KG1 (cell line): ENCODE results near the gene UROC1.

Experiments
- DNase-seq: peaks from one replicate; lab custom pipeline; 2025; lab: John Stamatoyannopoulos, UW

Gene UROC1

GRCh38 chr3:126517291-126517951, at the start of gene UROC1:
Gene UROC1, minus strand, starts transcription at chr3:126517773. Its CDS starts 54 bp downstream, at chr3:126517719.
- DNase-seq: no peak

DNA sequence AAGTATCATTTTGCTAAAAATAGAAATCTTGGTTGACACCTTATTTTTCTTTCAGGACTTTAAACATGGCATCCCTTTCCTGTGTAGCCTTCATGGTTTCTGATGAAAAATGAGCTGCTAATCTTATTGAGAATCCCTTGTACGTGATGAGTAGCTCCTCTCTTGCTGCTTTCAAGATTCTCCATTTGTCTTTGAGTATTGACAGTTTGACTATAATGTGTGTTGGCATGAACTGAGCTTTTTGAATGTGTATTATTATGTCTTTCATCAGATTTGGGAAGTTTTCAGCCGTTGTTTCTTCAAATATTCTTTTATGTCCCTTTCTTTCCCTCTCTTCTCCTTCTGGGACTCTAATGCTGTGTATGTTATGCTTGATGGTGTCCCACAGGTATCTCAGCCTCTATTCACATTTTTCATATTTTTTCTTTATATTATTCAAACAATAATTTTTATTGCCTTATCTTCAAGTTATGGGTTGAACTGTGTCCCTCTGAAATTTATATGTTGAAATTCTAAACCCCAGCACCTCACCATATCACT, 45.2 kb upstream of the UROC1 start:
- DNase-seq: no peak

GRCh38 chr3:126558336-126559071, 40.9 kb upstream of the UROC1 start, which contains the start of gene C3orf22:
Gene C3orf22, minus strand, starts transcription at chr3:126558932. Its CDS starts 5,542 bp downstream, at chr3:126553390.
- DNase-seq: no peak

DNA sequence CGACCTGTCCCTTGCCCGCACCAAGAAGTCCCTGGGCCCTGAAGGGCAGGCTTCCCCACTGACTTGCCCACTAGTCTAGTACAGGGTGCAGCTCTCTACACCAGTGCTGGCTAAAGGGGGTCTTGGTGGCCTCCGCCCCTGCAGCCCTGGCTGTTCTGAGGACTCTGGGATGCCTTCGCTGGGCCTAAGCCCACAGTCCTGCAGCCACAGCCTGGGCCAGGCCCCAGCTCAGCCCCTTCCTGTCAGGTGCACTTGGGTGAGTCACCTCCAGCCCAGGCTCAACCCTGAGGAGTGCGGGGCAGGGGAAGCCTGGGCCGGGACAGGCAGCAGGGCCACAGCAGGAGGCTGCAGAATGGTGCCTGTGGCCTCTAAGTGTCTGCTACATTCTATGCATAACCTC, 40.2 kb upstream of the UROC1 start:
- no peak for DNase-seq

- DNase-seq: no peak
Measured at GRCh38 chr3:126557415-126557745, 39.8 kb upstream of the UROC1 start.

DNA sequence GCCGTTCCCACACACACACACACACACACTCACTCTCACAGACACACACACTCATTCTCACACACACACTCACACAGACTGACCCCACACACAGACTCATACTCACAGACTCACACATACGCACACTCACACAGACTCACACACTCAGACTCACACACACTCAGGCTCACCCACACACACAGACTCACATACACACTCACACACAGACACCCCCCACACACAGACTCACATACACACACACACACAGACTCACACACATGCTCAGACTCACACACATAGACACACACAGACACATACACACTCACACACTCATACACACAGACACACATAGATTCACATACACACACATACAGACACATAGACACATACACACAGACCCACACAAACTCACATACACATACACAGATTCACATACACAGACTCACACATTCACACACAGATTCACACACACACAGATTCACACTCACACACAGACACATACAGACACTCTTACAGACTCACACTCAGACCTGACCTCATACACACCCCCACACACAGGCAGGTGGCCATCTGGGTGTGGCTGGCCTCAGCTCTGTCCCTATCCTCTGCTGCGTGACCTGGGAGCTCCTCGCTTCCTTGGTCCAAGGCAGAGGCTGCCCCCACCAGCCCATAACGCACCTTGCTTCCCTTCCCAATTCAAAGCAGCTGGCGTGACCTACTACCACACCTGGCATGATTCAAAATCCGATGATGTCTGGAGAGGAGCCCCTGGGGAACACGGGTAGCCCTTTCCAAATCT, 39.3 kb upstream of the UROC1 start:
- DNase-seq: no peak

GRCh38 chr3:126555795-126556636, 38.4 kb upstream of the UROC1 start:
- no peak for DNase-seq

DNA sequence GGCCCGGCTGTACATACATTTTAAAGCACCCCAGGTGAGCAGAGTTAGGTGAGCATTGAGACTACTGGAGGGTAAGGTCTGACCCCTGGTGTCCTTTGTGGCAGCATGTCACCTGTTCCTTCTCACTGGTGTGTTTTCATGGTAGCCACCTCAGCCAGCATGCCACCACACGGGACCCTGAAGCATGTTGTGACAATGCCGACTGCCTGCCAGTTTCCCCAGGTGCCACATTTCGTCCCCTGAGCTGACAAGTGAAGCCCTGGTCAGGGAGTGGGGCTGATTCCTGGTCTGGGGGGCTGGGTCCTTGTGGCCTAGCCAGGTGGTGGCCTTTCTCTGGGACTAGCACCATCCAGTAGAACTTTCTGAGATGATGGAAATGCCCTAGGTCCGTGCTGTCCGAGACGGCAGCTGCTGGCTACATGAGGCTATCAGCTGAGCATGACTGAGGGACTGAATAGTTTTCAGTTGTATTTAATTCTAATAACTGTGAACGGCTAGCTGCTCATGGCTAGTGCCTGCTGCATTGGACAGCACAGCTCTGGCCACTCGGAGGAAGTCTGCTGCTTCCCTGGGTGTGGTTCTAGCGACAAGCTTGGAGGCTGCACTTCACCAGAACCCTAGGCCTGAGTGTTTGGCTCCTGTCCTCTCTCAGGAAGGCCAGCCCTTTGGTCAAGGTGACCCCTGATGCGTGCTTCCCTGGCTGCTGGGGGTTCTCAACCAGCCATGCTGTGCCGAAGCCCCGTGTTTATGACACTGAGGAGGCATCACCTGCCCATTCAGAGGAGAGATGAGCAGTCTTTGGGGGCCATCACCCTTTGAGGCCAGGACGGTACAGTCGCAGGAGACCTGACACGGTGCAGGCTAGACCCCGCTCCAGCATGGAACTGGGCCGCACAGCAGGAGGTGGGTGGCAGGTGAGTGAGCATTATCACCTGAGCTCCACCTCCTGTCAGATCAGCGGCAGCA, 37.3 kb upstream of the UROC1 start:
- no peak for DNase-seq

DNA sequence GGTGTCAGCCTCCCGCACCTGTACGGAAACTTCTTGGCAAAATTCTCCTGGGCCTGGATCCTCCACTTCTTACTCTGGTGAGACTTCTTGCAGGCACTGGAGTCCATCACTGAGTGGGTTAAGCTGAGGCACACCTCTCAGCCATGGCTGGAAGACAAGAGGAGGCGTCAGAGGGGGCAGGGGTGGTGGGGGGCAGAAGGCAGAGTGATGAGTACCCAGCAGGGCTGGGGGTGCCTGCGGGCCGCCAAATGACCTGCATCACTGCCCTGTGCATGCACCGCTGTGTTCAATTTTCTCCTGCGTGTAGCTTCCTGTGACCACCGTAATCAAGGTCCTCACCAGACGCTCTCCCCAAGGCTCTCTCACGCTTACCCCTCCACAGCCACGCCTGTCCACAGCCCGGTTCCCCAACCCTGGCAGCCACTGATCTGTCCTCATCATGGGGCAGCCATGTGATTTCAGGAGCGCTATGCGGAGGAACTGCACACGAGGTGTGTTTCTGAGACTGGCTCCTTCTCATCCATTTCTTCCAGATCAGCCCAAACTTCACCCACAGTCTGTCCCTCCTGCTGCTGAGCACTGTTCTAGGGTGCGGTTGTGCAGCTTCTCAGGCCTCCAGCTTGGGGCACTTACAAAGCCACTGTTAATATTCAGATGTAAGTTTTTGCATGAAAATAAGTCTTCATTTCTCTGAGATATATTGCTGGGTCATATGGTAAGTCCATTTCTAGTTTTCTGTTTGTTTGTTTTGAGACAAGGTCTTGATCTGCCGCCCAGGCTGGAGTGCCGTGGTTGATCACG, 35.9 kb upstream of the UROC1 start:
- DNase-seq: no peak

- no peak for DNase-seq
Measured at GRCh38 chr3:126552688-126553283, 35.2 kb upstream of the UROC1 start.

DNA sequence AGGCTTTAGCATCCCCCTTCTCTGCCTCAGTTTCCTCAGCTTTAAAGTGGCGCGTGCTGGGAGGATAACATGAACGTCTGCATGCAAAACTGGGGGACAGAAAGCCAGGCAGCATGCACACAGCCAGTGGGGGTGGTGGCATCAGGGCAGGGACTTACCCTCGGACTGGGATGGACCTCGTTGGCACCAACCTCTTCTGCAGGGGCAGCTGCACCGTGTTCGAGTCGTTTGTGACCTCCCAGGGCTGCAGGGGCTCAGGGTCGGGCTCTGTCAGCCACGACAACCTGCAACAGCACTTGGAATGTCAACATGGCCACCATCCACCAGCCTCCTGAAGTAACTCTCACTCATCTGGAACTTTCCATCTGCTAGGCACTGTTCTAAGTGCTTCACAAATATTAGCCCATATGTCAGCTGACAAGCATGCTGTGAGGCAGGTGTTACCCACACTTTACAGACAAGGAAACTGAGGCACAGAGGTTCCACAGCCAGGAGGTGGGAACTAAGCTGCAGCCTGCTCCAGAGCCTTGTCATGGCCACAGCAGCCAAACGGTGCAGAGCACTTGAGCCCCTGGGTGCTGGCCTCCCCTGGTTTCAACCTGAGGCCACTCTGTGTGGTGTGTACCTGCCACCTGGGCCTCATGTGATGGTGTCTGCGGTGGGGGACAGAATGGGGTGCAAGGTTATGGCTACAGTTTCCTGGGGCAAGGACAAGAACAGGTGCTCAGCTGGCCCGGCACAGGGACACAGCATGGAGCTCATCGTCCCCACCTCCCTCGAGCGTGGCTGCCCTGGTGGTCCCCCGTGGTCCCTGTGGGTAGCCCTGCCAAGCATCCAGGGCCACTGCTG, 34.5 kb upstream of the UROC1 start:
- no peak for DNase-seq

DNA sequence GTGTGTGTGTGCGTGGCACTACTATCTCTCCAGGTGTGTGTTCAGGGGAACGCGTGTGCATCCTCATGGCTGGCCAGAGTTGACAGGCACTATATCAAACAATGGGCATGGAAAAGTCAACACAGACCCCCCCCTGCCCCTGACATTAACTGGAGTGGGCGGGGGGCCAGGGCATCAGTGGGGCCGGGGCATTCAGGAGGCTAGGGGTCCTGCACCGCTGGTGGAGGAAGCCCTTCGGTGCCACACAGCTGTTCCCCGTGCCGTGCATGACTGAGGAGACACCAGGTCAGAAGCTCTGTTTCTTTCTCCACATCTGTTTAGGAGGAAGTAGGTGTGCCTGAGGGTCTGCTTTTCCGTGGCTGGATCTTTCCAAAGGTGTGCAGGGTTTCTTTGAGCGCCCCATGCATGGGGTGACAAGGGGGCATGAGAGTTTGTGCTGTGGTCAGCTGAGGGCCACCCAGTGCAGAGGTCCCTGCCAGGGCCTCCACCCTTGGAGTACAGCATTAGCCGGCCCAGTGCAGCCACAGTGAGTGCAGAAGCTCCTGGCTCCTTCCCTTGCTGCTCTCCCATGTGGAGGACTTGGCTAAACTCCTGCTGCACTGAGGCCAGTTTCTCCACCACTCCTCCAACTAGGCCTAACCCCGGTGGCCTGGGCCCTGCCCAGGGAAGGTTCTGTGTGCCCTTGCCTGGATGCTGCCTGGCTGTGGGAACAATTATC, 33.7 kb upstream of the UROC1 start:
- no peak for DNase-seq

DNA sequence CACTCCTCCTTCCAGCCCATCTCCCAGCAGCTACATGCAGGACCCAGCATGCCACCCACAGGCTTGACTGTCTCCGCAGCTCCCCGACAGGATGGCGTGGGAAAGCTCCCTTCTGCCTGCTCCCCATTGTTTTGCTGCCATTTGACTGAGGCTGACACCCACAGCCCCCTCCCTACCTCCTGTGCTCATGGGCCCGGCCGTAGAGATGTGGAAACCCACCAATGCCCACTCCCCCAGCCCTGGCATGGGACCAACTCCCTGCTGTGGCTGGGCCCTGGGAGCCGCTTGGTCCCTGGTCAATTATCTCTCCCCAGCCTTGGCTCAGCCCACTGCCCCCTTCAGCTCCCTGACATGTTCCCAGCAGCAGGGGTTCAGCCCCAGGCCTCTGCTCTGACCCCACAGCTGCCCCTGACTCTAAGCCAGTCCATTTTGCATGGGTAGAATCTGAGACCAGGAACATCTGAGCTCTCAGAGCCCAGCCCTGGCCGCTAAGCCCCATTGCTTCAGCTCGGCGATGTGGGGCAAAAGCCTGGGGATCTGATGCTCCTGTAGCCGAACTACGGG, 33.0 kb upstream of the UROC1 start:
- DNase-seq: no peak

DNA sequence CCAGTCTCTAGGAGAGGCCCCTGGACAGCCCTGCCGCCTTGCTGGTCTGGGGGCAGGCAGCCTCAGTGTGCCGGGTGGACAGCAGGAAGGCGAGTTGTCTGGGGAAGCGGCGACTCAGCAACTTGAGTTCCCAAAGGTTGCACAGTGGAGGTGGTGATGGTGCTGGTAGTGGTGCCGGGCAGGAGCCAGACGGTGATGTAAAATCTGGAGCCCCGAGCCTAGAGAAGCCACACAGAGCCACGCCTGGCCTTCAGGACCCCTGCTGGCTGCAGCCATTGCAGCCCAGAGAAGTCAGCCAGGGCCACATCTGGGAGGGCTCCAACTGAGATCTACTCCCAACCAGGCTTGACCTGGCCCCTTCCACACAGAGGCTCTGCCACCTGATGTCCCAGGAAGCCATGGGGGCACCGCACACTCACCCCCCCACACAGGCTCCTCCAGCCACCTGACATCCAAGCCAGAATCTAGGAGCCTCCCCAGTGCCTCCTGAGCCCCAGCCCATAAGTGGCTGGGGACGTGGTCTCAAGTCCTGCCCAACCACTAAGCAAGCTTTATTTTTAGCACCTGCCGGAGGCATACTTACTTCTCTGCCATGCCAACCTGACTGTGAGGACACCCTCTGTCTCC, 32.4 kb upstream of the UROC1 start:
- no peak for DNase-seq

GRCh38 chr3:126548556-126549466, 31.2 kb upstream of the UROC1 start:
- no peak for DNase-seq

- DNase-seq: no peak
Measured at GRCh38 chr3:126547721-126548120, 30.1 kb upstream of the UROC1 start.
